ENCODE measurements around the gene TMEM14B.
"Not testable (repeated sequence)": the region's sequence is repeated elsewhere in the genome, so short reads cannot be mapped to it uniquely, and the experiment has no call there.

Gene TMEM14B

GRCh38 chr6:10723567-10723881 lies 24.1 kb upstream of the TMEM14B start:
- H3K9me3 ChIP-seq (ENCODE audit: control insufficient read depth in 1 of 2, low read length in 2 of 2): peaks cover 0 to 9% of the 10 kb centered on the region in 2 donors
- H3K4me1 ChIP-seq (ENCODE audit: control insufficient read depth in 1 of 2, insufficient read depth in 2 of 2, low read length in 2 of 2): peaks cover 12 to 25% of the 10 kb centered on the region in 2 donors
- H3K27ac ChIP-seq (ENCODE audit: low read depth, low read length): no peak overlapping the region
- H3K36me3 ChIP-seq (ENCODE audit: control insufficient read depth in 1 of 2, insufficient read depth in 2 of 2, low read length in 2 of 2): peaks cover 7 to 19% of the 10 kb centered on the region in 2 donors
- H3K27me3 ChIP-seq (ENCODE audit: control insufficient read depth in 1 of 2, insufficient read depth in 2 of 2, low read length in 2 of 2): no peaks in the 10 kb centered on the region
- H3K4me3 ChIP-seq (ENCODE audit: low read depth in 1 of 2, low read length in 2 of 2): peak overlapping the region; percentile 91 to 93
- peak overlapping the region; percentile 93 to 98 for H3K9ac ChIP-seq (ENCODE audit: low read depth in 1 of 2, low read length in 2 of 2)

- Histone ChIP-seq H3K36me3 (ENCODE audit: control insufficient read depth in 1 of 2, insufficient read depth in 2 of 2, low read length in 2 of 2) (peaks cover 10 to 25% of the 10 kb centered on the region in 2 donors), H3K27me3 (ENCODE audit: control insufficient read depth in 1 of 2, insufficient read depth in 2 of 2, low read length in 2 of 2) (no peaks in the 10 kb centered on the region), H3K9me3 (ENCODE audit: control insufficient read depth in 1 of 2, low read length in 2 of 2) (no peaks in the 10 kb centered on the region), H3K27ac (ENCODE audit: low read depth, low read length) (no peak overlapping the region), H3K4me1 (ENCODE audit: control insufficient read depth in 1 of 2, insufficient read depth in 2 of 2, low read length in 2 of 2) (peaks cover 12 to 25% of the 10 kb centered on the region in 2 donors), H3K9ac (ENCODE audit: low read depth in 1 of 2, low read length in 2 of 2) (no peak overlapping the region), H3K4me3 (ENCODE audit: low read depth in 1 of 2, low read length in 2 of 2) (no peak overlapping the region)
Observed at GRCh38 chr6:10725044-10725443, 22.6 kb upstream of the TMEM14B start.

- Histone ChIP-seq H3K4me3 (ENCODE audit: low read depth in 1 of 2, low read length in 2 of 2) (no peak overlapping the region), H3K9me3 (ENCODE audit: control insufficient read depth in 1 of 2, low read length in 2 of 2) (no peaks in the 10 kb centered on the region), H3K36me3 (ENCODE audit: control insufficient read depth in 1 of 2, insufficient read depth in 2 of 2, low read length in 2 of 2) (peaks cover 10 to 31% of the 10 kb centered on the region in 2 donors), H3K9ac (ENCODE audit: low read depth in 1 of 2, low read length in 2 of 2) (no peak overlapping the region), H3K4me1 (ENCODE audit: control insufficient read depth in 1 of 2, insufficient read depth in 2 of 2, low read length in 2 of 2) (peaks cover 12 to 25% of the 10 kb centered on the region in 2 donors), H3K27me3 (ENCODE audit: control insufficient read depth in 1 of 2, insufficient read depth in 2 of 2, low read length in 2 of 2) (no peaks in the 10 kb centered on the region), H3K27ac (ENCODE audit: low read depth, low read length) (no peak overlapping the region)
Observed at GRCh38 chr6:10725716-10726115, 21.9 kb upstream of the TMEM14B start.

GRCh38 chr6:10730254-10730653 lies 17.4 kb upstream of the TMEM14B start:
- Histone ChIP-seq H3K9me3 (ENCODE audit: control insufficient read depth in 1 of 2, low read length in 2 of 2) (no peaks in the 10 kb centered on the region), H3K27ac (ENCODE audit: low read depth, low read length) (no peak overlapping the region), H3K4me3 (ENCODE audit: low read depth in 1 of 2, low read length in 2 of 2) (no peak overlapping the region), H3K27me3 (ENCODE audit: control insufficient read depth in 1 of 2, insufficient read depth in 2 of 2, low read length in 2 of 2) (no peaks in the 10 kb centered on the region), H3K9ac (ENCODE audit: low read depth in 1 of 2, low read length in 2 of 2) (no peak overlapping the region), H3K36me3 (ENCODE audit: control insufficient read depth in 1 of 2, insufficient read depth in 2 of 2, low read length in 2 of 2) (peaks cover 15 to 51% of the 10 kb centered on the region in 2 donors), H3K4me1 (ENCODE audit: control insufficient read depth in 1 of 2, insufficient read depth in 2 of 2, low read length in 2 of 2) (no peaks in the 10 kb centered on the region)

- H3K9ac ChIP-seq (ENCODE audit: low read depth in 1 of 2, low read length in 2 of 2): no peak overlapping the region
- no peak overlapping the region for H3K27ac ChIP-seq (ENCODE audit: low read depth, low read length)
Observed at GRCh38 chr6:10733151-10733715, 14.4 kb upstream of the TMEM14B start.

GRCh38 chr6:10733863-10734262 lies 13.7 kb upstream of the TMEM14B start:
- peaks cover 6 to 38% of the 10 kb centered on the region in 2 donors for H3K36me3 ChIP-seq (ENCODE audit: control insufficient read depth in 1 of 2, insufficient read depth in 2 of 2, low read length in 2 of 2)
- H3K9ac ChIP-seq (ENCODE audit: low read depth in 1 of 2, low read length in 2 of 2): no peak overlapping the region
- H3K9me3 ChIP-seq (ENCODE audit: control insufficient read depth in 1 of 2, low read length in 2 of 2): no peaks in the 10 kb centered on the region

More at GRCh38 chr6:10733151-10733715, 14.4 kb upstream of the TMEM14B start:
- no peak overlapping the region for H3K4me3 ChIP-seq (ENCODE audit: low read depth in 1 of 2, low read length in 2 of 2)
- H3K27me3 ChIP-seq (ENCODE audit: control insufficient read depth in 1 of 2, insufficient read depth in 2 of 2, low read length in 2 of 2): no peaks in the 10 kb centered on the region
- no peaks in the 10 kb centered on the region for H3K9me3 ChIP-seq (ENCODE audit: control insufficient read depth in 1 of 2, low read length in 2 of 2)
- H3K4me1 ChIP-seq (ENCODE audit: control insufficient read depth in 1 of 2, insufficient read depth in 2 of 2, low read length in 2 of 2): no peaks in the 10 kb centered on the region
- peaks cover 9 to 40% of the 10 kb centered on the region in 2 donors for H3K36me3 ChIP-seq (ENCODE audit: control insufficient read depth in 1 of 2, insufficient read depth in 2 of 2, low read length in 2 of 2)

GRCh38 chr6:10736731-10737130 lies 10.9 kb upstream of the TMEM14B start:
- no peaks in the 10 kb centered on the region for H3K9me3 ChIP-seq (ENCODE audit: control insufficient read depth in 1 of 2, low read length in 2 of 2)
- no peaks in the 10 kb centered on the region for H3K27me3 ChIP-seq (ENCODE audit: control insufficient read depth in 1 of 2, insufficient read depth in 2 of 2, low read length in 2 of 2)
- H3K4me1 ChIP-seq (ENCODE audit: control insufficient read depth in 1 of 2, insufficient read depth in 2 of 2, low read length in 2 of 2): no peaks in the 10 kb centered on the region
- no peak overlapping the region for H3K9ac ChIP-seq (ENCODE audit: low read depth in 1 of 2, low read length in 2 of 2)
- no peak overlapping the region for H3K4me3 ChIP-seq (ENCODE audit: low read depth in 1 of 2, low read length in 2 of 2)
- H3K27ac ChIP-seq (ENCODE audit: low read depth, low read length): no peak overlapping the region
- H3K36me3 ChIP-seq (ENCODE audit: control insufficient read depth in 1 of 2, insufficient read depth in 2 of 2, low read length in 2 of 2): peaks cover 6 to 18% of the 10 kb centered on the region in 2 donors

More at GRCh38 chr6:10733863-10734262, 13.7 kb upstream of the TMEM14B start:
- H3K27me3 ChIP-seq (ENCODE audit: control insufficient read depth in 1 of 2, insufficient read depth in 2 of 2, low read length in 2 of 2): no peaks in the 10 kb centered on the region
- H3K4me3 ChIP-seq (ENCODE audit: low read depth in 1 of 2, low read length in 2 of 2): no peak overlapping the region
- H3K4me1 ChIP-seq (ENCODE audit: control insufficient read depth in 1 of 2, insufficient read depth in 2 of 2, low read length in 2 of 2): no peaks in the 10 kb centered on the region
- H3K27ac ChIP-seq (ENCODE audit: low read depth, low read length): no peak overlapping the region

GRCh38 chr6:10740061-10740460 lies 7.5 kb upstream of the TMEM14B start:
- no peak overlapping the region for H3K9ac ChIP-seq (ENCODE audit: low read depth in 1 of 2, low read length in 2 of 2)

GRCh38 chr6:10741643-10742042 lies 6.0 kb upstream of the TMEM14B start:
- not testable (repeated sequence) for H3K27me3 ChIP-seq (ENCODE audit: control insufficient read depth in 1 of 2, insufficient read depth in 2 of 2, low read length in 2 of 2); H3K9ac ChIP-seq (ENCODE audit: low read depth in 1 of 2, low read length in 2 of 2); H3K36me3 ChIP-seq (ENCODE audit: control insufficient read depth in 1 of 2, insufficient read depth in 2 of 2, low read length in 2 of 2); H3K9me3 ChIP-seq (ENCODE audit: control insufficient read depth in 1 of 2, low read length in 2 of 2); H3K27ac ChIP-seq (ENCODE audit: low read depth, low read length); H3K4me1 ChIP-seq (ENCODE audit: control insufficient read depth in 1 of 2, insufficient read depth in 2 of 2, low read length in 2 of 2); H3K4me3 ChIP-seq (ENCODE audit: low read depth in 1 of 2, low read length in 2 of 2)

More at GRCh38 chr6:10740061-10740460, 7.5 kb upstream of the TMEM14B start:
- H3K9me3 ChIP-seq (ENCODE audit: control insufficient read depth in 1 of 2, low read length in 2 of 2): no peaks in the 10 kb centered on the region
- no peaks in the 10 kb centered on the region for H3K4me1 ChIP-seq (ENCODE audit: control insufficient read depth in 1 of 2, insufficient read depth in 2 of 2, low read length in 2 of 2)
- H3K4me3 ChIP-seq (ENCODE audit: low read depth in 1 of 2, low read length in 2 of 2): no peak overlapping the region
- no peaks in the 10 kb centered on the region for H3K36me3 ChIP-seq (ENCODE audit: control insufficient read depth in 1 of 2, insufficient read depth in 2 of 2, low read length in 2 of 2)
- no peaks in the 10 kb centered on the region for H3K27me3 ChIP-seq (ENCODE audit: control insufficient read depth in 1 of 2, insufficient read depth in 2 of 2, low read length in 2 of 2)
- no peak overlapping the region for H3K27ac ChIP-seq (ENCODE audit: low read depth, low read length)

GRCh38 chr6:10742251-10742650 lies 5.4 kb upstream of the TMEM14B start:
- Histone ChIP-seq H3K36me3 (ENCODE audit: control insufficient read depth in 1 of 2, insufficient read depth in 2 of 2, low read length in 2 of 2) (no peaks in the 10 kb centered on the region), H3K27ac (ENCODE audit: low read depth, low read length) (no peak overlapping the region), H3K9me3 (ENCODE audit: control insufficient read depth in 1 of 2, low read length in 2 of 2) (no peaks in the 10 kb centered on the region), H3K27me3 (ENCODE audit: control insufficient read depth in 1 of 2, insufficient read depth in 2 of 2, low read length in 2 of 2) (no peaks in the 10 kb centered on the region), H3K4me1 (ENCODE audit: control insufficient read depth in 1 of 2, insufficient read depth in 2 of 2, low read length in 2 of 2) (peaks cover 7% of the 10 kb centered on the region in 2 donors), H3K9ac (ENCODE audit: low read depth in 1 of 2, low read length in 2 of 2) (no peak overlapping the region), H3K4me3 (ENCODE audit: low read depth in 1 of 2, low read length in 2 of 2) (no peak overlapping the region)
